H54 (cell line): Measurements from ENCODE around the gene TMEM50B.
"Not testable (repeated sequence)": the region's sequence is repeated elsewhere in the genome, so short reads cannot be mapped to it uniquely, and the experiment has no call there.

Experiments used
- DNase-seq: peaks from one replicate; pipeline ENCODE4 v3.0.0; 2011; ENCODE audit warnings: low spot score, mixed read lengths; ENCODE audit not compliant: insufficient read length
- FAIRE-seq: peaks from 3 replicates; lab custom pipeline; 2011; peaks lifted over from hg19 to GRCh38; lab: Jason Lieb, UNC
- POLR2A ChIP-seq: IDR thresholded peaks from 2 replicates; pipeline ENCODE4 v1.6.1; 2011; ENCODE audit warnings: low read depth, mild to moderate bottlenecking, low read length

The TMEM50B gene

GRCh38 chr21:33479679-33480480, at the start of gene TMEM50B:
Gene TMEM50B (minus strand): TSS chr21:33479974. CDS start chr21:33468885, 11,089 bp downstream.
- peak; percentile 99 for DNase-seq
- FAIRE-seq, result no peak
- peak; percentile 99 for TF ChIP-seq POLR2A

GRCh38 chr21:33522953-33523349, 43.2 kb upstream of the TMEM50B start:
- TF ChIP-seq POLR2A, result no peak
- DNase-seq, result no peak
- FAIRE-seq, result no peak

GRCh38 chr21:33522297-33522952, 42.7 kb upstream of the TMEM50B start:
- no peak for FAIRE-seq

GRCh38 chr21:33518899-33519298, 39.1 kb upstream of the TMEM50B start:
- no peak for TF ChIP-seq POLR2A
- DNase-seq (no peak), FAIRE-seq (no peak)

More at GRCh38 chr21:33522297-33522952, 42.7 kb upstream of the TMEM50B start:
- TF ChIP-seq POLR2A, result no peak
- DNase-seq, result no peak

GRCh38 chr21:33514229-33514628, 34.5 kb upstream of the TMEM50B start:
- no peak for TF ChIP-seq POLR2A
- FAIRE-seq (no peak), DNase-seq (no peak)

- TF ChIP-seq POLR2A, result no peak
- FAIRE-seq (no peak), DNase-seq (no peak)
These were observed 32.7 kb upstream of the TMEM50B start for GRCh38 chr21:33512481-33512880.

DNA sequence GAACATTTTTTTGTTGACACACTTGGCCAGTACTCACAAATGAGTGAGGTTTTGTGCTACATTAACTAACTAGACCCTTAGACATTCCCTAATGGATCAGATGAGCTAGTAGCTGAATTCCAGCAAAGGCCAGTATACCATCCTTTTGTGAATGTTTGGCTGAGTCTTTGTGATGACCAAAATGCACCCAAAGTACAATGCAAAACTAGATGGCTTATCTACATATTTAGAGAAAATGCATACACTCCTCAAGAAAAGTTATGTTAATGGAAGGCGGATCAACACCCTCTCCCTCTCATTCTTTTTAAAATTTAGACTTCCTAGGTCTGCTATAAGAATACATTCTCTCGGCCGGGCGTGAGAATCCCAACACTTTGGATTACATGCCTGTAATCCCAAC, 31.9 kb upstream of the TMEM50B start:
- DNase-seq, result no peak
- no peak for FAIRE-seq
- TF ChIP-seq POLR2A, result no peak

DNA sequence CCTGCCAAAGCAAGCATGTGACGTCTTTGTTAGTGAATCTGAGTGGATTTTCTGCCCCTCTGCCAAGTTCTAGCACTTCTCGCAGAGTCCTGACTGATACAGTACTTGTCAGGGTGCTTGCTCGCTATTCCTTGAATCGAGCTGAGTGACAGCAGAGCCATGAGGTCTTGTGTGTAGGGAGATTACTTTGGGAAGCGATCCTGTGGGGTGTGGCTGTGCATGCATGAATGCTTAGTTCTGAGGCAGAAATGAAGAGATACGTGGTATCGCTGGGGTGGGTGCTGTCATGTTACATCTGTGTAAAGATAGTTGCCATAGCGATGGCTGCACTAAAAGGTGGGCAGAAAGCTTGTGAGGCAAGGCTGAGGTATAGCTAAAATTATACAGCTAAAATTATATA, 31.1 kb upstream of the TMEM50B start:
- TF ChIP-seq POLR2A, result no peak
- FAIRE-seq (no peak), DNase-seq (no peak)

DNA sequence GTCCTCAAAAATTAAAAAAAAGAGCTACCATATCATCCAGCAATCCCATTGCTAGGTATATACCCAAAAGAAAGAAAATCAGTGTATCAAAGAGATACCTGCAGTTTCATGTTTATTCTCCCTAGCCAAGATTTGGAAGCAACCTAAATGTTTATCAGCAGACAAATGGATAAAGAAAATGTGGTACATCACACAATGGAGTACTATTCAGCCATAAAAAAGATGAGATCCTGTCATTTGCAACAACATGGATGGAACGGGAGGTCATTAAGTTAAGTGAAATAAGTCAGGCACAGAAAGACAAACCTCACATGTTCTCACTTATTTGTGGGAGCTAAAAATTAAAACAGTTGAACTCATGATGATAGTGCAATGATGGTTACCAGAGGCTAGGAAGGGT, 27.2 kb upstream of the TMEM50B start:
- not testable (repeated sequence) for FAIRE-seq, DNase-seq

DNA sequence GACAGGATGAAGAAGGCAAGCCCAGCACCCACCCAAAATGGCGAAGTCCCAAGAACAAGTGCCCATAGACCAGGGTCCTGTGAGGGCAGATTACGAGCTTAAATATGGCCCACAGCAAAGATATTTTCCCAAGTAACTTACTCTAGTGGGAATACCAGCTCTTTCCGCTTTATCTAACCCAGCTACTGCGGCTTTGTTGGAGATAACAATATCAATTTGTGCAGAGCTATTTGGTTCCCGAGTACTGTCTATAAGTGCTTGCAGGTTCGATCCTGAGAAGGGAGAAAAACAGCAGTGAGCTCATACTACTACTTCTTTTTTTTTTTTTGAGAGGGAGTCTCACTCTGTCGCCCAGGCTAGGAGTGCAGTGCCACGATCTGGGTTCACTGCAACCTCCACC, 26.1 kb upstream of the TMEM50B start:
- FAIRE-seq, result no peak
- no peak for TF ChIP-seq POLR2A
- DNase-seq, result no peak

GRCh38 chr21:33496345-33496744, 16.6 kb upstream of the TMEM50B start:
- FAIRE-seq, result no peak
- TF ChIP-seq POLR2A, result no peak
- no peak for DNase-seq

DNA sequence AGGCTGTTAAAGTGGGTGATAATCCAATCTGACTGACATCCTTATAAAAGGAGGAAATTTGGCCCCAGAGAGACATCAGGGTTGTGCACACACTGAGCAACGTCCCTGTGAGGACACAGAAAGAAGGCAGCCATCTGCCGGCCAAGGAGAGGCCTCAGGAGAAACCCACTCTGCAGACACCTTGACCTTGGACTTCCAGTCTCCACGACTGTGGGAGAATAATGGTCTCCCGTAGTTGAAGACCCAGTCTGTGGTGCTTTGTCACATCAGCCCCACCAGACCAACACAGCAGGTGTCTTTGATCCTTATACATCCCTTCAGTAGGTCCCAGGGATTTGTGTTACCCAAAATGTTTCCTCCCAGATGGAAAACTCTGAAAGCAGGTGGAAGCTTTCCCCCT, 16.0 kb upstream of the TMEM50B start:
- no peak for FAIRE-seq
- TF ChIP-seq POLR2A, result no peak

GRCh38 chr21:33493756-33494155, 14.0 kb upstream of the TMEM50B start:
- FAIRE-seq (no peak), DNase-seq (no peak)
- TF ChIP-seq POLR2A, result no peak

More for the DNA sequence above, 16.0 kb upstream of the TMEM50B start:
- no peak for DNase-seq

- FAIRE-seq (no peak), DNase-seq (no peak)
- TF ChIP-seq POLR2A, result no peak
These were observed 12.8 kb upstream of the TMEM50B start for GRCh38 chr21:33492571-33492970.
